Peyer's patch (tissue), 4 donors: ENCODE data around the gene ADGRG3. TPM values are rescaled to one million over a fixed set of nuclear protein-coding genes. Genes with fewer than 3 reads are reported as not detected.

Experiments
- DNase-seq, 3 donors: peaks; one replicate each; pipeline ENCODE4 v3.0.0-alpha.2; 2017 to 2019
- H3K27ac ChIP-seq, 4 donors: fragments of 200-600 bp; sonication (generic); one replicate each; pipeline ENCODE4 v1.5.1; 2016 to 2019
- H3K27me3 ChIP-seq, 2 donors: fragments of 200-600 bp; sonication (generic); one replicate each; pipeline ENCODE4 v1.5.1; 2019
- H3K36me3 ChIP-seq, 3 donors: fragments of 200-600 bp; sonication (generic); one replicate each; pipeline ENCODE4 v1.5.1; 2016 to 2019
- H3K4me1 ChIP-seq, 4 donors: fragments of 200-600 bp; sonication (generic); one replicate each; pipeline ENCODE4 v1.5.1; 2016 to 2019
- H3K4me3 ChIP-seq, 4 donors: fragments of 200-600 bp; sonication (generic); 1 replicate in 3 of 4; 2 replicates in 1 of 4; pipeline ENCODE4 v1.5.1; 2016 to 2019; ENCODE audit warnings: mild to moderate bottlenecking in 1 of 4
- H3K9me3 ChIP-seq, 4 donors: fragments of 200-600 bp; sonication (generic); one replicate each; pipeline ENCODE4 v1.5.1; 2016 to 2019; ENCODE audit warnings: mild to moderate bottlenecking in 1 of 4
- POLR2A ChIP-seq, 2 donors: fragments of 450-650 bp; IDR thresholded peaks; one replicate each; pipeline ENCODE4 v1.5.1; 2017; ENCODE audit warnings: antibody characterized with exemption in 2 of 2, mild to moderate bottlenecking in 2 of 2, moderate library complexity in 2 of 2
- total RNA-seq, 4 donors: library from RNA; depleted of rRNA; stranded (reverse); fragments of >200 nt; gene quantifications; one replicate each; pipeline ENCODE4 v1.1.0, GENCODE V29; 2016
- TF ChIP-seq, protein P1 (sequence below), 6 experiments: fragments of 450-650 bp in 4 of 6; fragments of 200-600 bp in 2 of 6; sonication (generic) in 1 of 6; IDR thresholded peaks; one replicate each; pipeline ENCODE4 v1.5.1; 2017 to 2019; ENCODE audit warnings: antibody characterized with exemption in 6 of 6, mild to moderate bottlenecking in 3 of 6, moderate library complexity in 1 of 6

Gene ADGRG3
- total RNA-seq, 4 donors from 2014 or later = 0.47 to 4.1 (median 1.9) TPM

DNA sequence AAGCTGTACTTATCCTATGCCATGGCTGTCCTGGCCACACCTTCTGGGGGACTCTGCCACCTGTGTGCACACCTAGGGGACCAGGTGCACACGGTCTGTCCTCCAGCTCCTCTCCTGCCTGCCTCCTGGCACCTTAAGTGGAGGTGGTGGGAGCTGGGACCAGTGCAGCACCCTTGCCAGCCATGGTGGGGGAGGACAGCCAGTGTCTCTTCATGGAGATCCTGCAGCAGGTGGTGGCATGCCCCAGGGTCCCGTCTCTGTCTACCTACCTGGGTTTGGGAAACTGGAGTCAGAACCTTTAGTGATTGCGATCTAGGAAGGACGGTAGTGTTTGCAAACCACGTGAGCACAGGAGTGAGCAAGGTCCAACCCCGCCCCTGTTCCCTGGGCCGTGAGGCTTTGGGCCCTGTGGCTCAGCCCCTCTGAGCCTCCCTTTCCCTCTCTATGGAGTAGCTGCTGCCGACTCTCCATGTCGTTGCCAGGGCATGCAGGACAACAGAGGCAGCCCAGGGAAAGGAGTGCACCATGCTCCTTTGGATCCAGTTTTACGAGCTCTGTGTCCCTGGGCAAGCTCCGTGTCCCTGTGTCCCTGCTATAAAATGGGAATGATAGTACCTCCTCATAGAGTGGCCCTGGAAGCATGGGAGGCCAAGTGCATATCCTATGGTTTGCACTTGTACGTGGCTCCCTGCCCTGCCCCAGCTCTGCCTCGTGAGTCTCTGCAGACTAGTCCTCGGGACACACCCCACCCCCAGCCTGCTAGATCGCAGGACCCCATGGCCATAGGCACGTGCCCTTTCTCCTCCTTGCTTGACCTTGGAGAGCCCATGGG lies 32.6 kb upstream of the ADGRG3 start:
- Histone ChIP-seq H3K4me1 (peaks cover 0 to 25% (median 2%) of the 10 kb centered on the region in 4 donors), H3K27ac (peak overlapping the region in 3 of 4 donors; percentile 72 to 92 (median 84)), H3K4me3 (peak overlapping the region in 2 of 4 donors; percentile 25 to 35), H3K27me3 (no peaks in the 10 kb centered on the region), H3K36me3 (no peaks in the 10 kb centered on the region), H3K9me3 (no peaks in the 10 kb centered on the region)
- TF ChIP-seq POLR2A (IDR thresholded peaks at IDR 0.05) = peak in 1 of 2 donors; percentile 31
- TF ChIP-seq, protein P1, sequence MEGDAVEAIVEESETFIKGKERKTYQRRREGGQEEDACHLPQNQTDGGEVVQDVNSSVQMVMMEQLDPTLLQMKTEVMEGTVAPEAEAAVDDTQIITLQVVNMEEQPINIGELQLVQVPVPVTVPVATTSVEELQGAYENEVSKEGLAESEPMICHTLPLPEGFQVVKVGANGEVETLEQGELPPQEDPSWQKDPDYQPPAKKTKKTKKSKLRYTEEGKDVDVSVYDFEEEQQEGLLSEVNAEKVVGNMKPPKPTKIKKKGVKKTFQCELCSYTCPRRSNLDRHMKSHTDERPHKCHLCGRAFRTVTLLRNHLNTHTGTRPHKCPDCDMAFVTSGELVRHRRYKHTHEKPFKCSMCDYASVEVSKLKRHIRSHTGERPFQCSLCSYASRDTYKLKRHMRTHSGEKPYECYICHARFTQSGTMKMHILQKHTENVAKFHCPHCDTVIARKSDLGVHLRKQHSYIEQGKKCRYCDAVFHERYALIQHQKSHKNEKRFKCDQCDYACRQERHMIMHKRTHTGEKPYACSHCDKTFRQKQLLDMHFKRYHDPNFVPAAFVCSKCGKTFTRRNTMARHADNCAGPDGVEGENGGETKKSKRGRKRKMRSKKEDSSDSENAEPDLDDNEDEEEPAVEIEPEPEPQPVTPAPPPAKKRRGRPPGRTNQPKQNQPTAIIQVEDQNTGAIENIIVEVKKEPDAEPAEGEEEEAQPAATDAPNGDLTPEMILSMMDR (IDR thresholded peaks at IDR 0.05) = no peak
- peak in 2 of 3 donors; percentile 88 to 89 for DNase-seq

DNA sequence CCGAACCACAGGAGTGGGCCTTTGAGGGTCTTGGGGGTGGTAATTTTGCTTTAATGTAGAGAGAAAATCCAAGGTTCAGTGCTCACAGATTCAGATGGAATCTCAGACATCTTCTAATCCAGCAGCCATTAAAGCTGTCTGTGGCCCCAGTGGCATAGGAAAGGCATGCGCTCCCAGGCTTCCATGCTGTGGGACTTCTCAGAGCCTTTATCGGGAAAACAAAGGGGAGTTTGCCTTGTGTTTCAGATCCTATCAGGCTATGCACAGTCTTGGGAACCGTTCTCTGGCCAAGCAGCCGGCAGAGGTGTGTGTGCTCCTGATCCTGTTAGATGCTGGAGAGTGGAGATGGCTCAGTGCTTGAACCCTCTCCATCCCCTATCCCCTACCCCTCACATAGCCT lies 31.9 kb upstream of the ADGRG3 start:
- Histone ChIP-seq H3K4me1 (peaks cover 0 to 25% (median 2%) of the 10 kb centered on the region in 4 donors), H3K27ac (peak overlapping the region in 2 of 4 donors; percentile 84 to 92), H3K27me3 (no peaks in the 10 kb centered on the region), H3K36me3 (no peaks in the 10 kb centered on the region), H3K9me3 (no peaks in the 10 kb centered on the region), H3K4me3 (no peak overlapping the region)
- no peak for TF ChIP-seq POLR2A (IDR thresholded peaks at IDR 0.05)
- TF ChIP-seq, protein P1 (IDR thresholded peaks at IDR 0.05) = no peak
- DNase-seq = no peak

DNA sequence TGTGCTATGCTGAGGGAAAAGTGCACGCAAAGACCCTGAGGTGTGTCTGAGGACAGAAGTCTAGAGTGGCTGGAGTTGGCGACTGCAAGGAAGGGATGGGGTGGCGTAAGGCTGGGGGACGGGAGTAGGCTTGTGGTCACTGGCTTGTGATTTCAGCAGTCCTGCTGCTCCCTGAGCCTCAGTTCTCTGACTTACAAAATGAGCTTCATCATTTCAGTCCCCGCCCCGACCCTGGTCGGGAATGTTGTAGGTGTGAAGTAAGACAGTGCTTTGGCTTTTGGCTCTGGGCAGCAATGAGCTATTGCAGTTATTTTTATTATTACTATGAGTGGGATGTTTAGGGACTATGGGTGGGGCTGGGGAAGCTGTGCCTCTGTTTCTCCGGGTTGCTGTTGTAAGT lies 31.1 kb upstream of the ADGRG3 start:
- H3K36me3 ChIP-seq = no peaks in the 10 kb centered on the region
- H3K27ac ChIP-seq = peak overlapping the region in 2 of 4 donors; percentile 20 to 92
- no peaks in the 10 kb centered on the region for H3K9me3 ChIP-seq
- H3K27me3 ChIP-seq = no peaks in the 10 kb centered on the region
- DNase-seq = no peak
- H3K4me3 ChIP-seq = no peak overlapping the region
- TF ChIP-seq, protein P1 (IDR thresholded peaks at IDR 0.05) = no peak
- no peak for TF ChIP-seq POLR2A (IDR thresholded peaks at IDR 0.05)
- peaks cover 0 to 25% (median 2%) of the 10 kb centered on the region in 4 donors for H3K4me1 ChIP-seq

DNA sequence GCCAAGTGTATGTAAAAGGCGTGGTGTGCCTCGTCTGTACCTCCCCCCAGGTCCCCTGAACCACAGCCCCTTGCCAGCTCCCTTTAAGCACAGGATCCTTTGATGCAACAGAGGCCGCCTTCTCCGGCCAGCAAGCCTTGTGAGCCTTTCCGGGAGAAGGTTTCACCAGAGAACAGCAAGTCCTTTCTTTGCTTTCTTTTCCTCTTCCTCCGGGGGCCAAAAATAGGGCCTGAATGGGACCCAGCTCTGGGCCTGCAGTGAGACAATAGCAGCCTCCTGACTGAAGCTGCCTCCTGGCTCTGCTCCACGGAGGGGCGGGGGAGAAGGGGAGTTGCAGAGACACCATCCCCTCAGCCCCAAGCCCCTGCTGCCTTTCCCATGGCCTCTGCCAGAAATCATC lies 30.7 kb upstream of the ADGRG3 start:
- peak overlapping the region in 2 of 4 donors; percentile 20 to 92 for H3K27ac ChIP-seq
- TF ChIP-seq POLR2A (IDR thresholded peaks at IDR 0.05) = no peak
- TF ChIP-seq, protein P1 (IDR thresholded peaks at IDR 0.05) = no peak
- H3K36me3 ChIP-seq = no peaks in the 10 kb centered on the region
- no peak for DNase-seq
- H3K9me3 ChIP-seq = no peaks in the 10 kb centered on the region
- no peaks in the 10 kb centered on the region for H3K27me3 ChIP-seq
- no peak overlapping the region for H3K4me3 ChIP-seq
- peaks cover 0 to 25% (median 2%) of the 10 kb centered on the region in 4 donors for H3K4me1 ChIP-seq

DNA sequence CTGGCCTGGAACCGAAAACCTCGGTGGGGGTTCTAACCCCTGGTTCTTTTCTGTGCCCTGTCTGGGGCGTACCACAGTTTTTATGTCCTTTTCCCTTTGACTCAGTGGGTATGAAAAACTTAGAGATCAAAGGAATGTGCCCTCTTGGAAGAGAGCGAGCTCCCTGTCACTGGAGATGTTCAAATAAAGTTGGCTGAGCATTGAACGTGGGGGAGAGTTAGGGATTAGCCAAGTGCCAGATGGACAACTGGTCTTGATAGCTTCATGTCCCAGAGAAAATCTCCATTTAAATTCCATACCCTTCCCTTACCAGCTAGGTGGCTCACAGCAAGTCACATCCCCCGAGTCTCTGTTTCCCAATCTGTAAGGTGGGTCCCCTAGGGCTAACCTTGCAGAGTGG lies 30.1 kb upstream of the ADGRG3 start:
- H3K27me3 ChIP-seq = no peaks in the 10 kb centered on the region
- peak overlapping the region in 1 of 4 donors; percentile 92 for H3K27ac ChIP-seq
- H3K36me3 ChIP-seq = no peaks in the 10 kb centered on the region
- peaks cover 0 to 25% (median 2%) of the 10 kb centered on the region in 4 donors for H3K4me1 ChIP-seq
- H3K9me3 ChIP-seq = no peaks in the 10 kb centered on the region
- no peak for DNase-seq
- no peak overlapping the region for H3K4me3 ChIP-seq
- no peak for TF ChIP-seq POLR2A (IDR thresholded peaks at IDR 0.05)
- TF ChIP-seq, protein P1 (IDR thresholded peaks at IDR 0.05) = no peak
